Measurements from ENCODE around the gene GLT6D1.
A peak's percentile ranks its signal among the peaks of the same experiment; 100 is the strongest.

Gene GLT6D1

GRCh38 chr9:135609366-135609955 lies 29.9 kb downstream of the GLT6D1 start:
- no peak for DNase-seq (ENCODE audit: low read depth in 2 of 3, low spot score in 2 of 3)

- DNase-seq (ENCODE audit: low read depth in 2 of 3, low spot score in 2 of 3) = no peak
Observed at GRCh38 chr9:135608999-135609317, 30.4 kb downstream of the GLT6D1 start.

GRCh38 chr9:135608294-135608998 lies 30.9 kb downstream of the GLT6D1 start:
- DNase-seq (ENCODE audit: low read depth in 2 of 3, low spot score in 2 of 3) = no peak

- DNase-seq (ENCODE audit: low read depth in 2 of 3, low spot score in 2 of 3) = no peak
Observed at GRCh38 chr9:135607401-135608293, 31.7 kb downstream of the GLT6D1 start.

- DNase-seq (ENCODE audit: low read depth in 2 of 3, low spot score in 2 of 3) = no peak
Observed at GRCh38 chr9:135606885-135607259, 32.5 kb downstream of the GLT6D1 start.

- DNase-seq (ENCODE audit: low read depth in 2 of 3, low spot score in 2 of 3) = no peak
Observed at GRCh38 chr9:135605238-135605781, 34.0 kb downstream of the GLT6D1 start.

- no peak for DNase-seq (ENCODE audit: low read depth in 2 of 3, low spot score in 2 of 3)
Observed at GRCh38 chr9:135604437-135605237, 34.7 kb downstream of the GLT6D1 start.

- DNase-seq (ENCODE audit: low read depth in 2 of 3, low spot score in 2 of 3) = peak; percentile 11 to 52 (median 28)
Observed at GRCh38 chr9:135602789-135603481, 36.4 kb downstream of the GLT6D1 start.

- no peak for DNase-seq (ENCODE audit: low read depth in 2 of 3, low spot score in 2 of 3)
Observed at GRCh38 chr9:135601988-135602387, 37.4 kb downstream of the GLT6D1 start.

- DNase-seq (ENCODE audit: low read depth in 2 of 3, low spot score in 2 of 3) = no peak
Observed at GRCh38 chr9:135600296-135600817, 39.0 kb downstream of the GLT6D1 start.

- DNase-seq (ENCODE audit: low read depth in 2 of 3, low spot score in 2 of 3) = no peak
Observed at GRCh38 chr9:135596211-135596610, 43.1 kb downstream of the GLT6D1 start.

GRCh38 chr9:135592625-135593024 lies 46.7 kb downstream of the GLT6D1 start:
- no peak for DNase-seq (ENCODE audit: low read depth in 2 of 3, low spot score in 2 of 3)

GRCh38 chr9:135592331-135592590 lies 47.1 kb downstream of the GLT6D1 start:
- DNase-seq (ENCODE audit: low read depth in 2 of 3, low spot score in 2 of 3) = no peak

- DNase-seq (ENCODE audit: low read depth in 2 of 3, low spot score in 2 of 3) = no peak
Observed at GRCh38 chr9:135591506-135592330, 47.6 kb downstream of the GLT6D1 start.

GRCh38 chr9:135590486-135591079 lies 48.8 kb downstream of the GLT6D1 start:
- DNase-seq (ENCODE audit: low read depth in 2 of 3, low spot score in 2 of 3) = no peak

- DNase-seq (ENCODE audit: low read depth in 2 of 3, low spot score in 2 of 3) = no peak
Observed at GRCh38 chr9:135589596-135590485, 49.5 kb downstream of the GLT6D1 start.

GRCh38 chr9:135588886-135589595 lies 50.3 kb downstream of the GLT6D1 start:
- no peak for DNase-seq (ENCODE audit: low read depth in 2 of 3, low spot score in 2 of 3)

GRCh38 chr9:135588371-135588770 lies 51.0 kb downstream of the GLT6D1 start:
- DNase-seq (ENCODE audit: low read depth in 2 of 3, low spot score in 2 of 3) = no peak

Measured in activated CD8-positive, alpha-beta memory T cell treated with anti-CD3 and anti-CD28 coated beads for 48 hours (primary cell).